GM19372 (cell line): ENCODE results near the gene HSPA4.

ENCODE experiments used
- ATAC-seq: cut with Tn5 transposase; IDR thresholded peaks from one replicate; pipeline ENCODE4 v1.9.1; 2021; ENCODE audit warnings: mild to moderate bottlenecking, low read depth, moderate library complexity; ENCODE audit not compliant: unreplicated experiment

Gene HSPA4

GRCh38 chr5:133088064-133088463 is 36.3 kb downstream of the HSPA4 start:
- no peak for ATAC-seq

DNA sequence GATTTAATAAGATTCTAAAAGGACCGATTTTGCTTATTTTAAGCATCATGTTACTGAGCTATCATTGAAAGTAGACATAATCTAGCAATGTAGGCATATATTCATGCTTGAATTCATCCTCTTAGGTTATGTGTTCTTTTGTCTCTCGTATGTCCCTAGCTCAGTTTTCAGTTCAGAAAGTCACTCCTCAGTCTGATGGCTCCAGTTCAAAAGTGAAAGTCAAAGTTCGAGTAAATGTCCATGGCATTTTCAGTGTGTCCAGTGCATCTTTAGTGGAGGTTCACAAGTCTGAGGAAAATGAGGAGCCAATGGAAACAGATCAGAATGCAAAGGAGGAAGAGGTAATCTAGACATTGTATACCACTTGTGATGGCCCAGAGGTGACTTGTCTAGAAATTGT is 39.2 kb downstream of the HSPA4 start:
- no peak for ATAC-seq

GRCh38 chr5:133106343-133106742 is 54.5 kb downstream of the HSPA4 start:
- no peak for ATAC-seq

GRCh38 chr5:133106761-133107572 is 55.2 kb downstream of the HSPA4 start:
- ATAC-seq = no peak

DNA sequence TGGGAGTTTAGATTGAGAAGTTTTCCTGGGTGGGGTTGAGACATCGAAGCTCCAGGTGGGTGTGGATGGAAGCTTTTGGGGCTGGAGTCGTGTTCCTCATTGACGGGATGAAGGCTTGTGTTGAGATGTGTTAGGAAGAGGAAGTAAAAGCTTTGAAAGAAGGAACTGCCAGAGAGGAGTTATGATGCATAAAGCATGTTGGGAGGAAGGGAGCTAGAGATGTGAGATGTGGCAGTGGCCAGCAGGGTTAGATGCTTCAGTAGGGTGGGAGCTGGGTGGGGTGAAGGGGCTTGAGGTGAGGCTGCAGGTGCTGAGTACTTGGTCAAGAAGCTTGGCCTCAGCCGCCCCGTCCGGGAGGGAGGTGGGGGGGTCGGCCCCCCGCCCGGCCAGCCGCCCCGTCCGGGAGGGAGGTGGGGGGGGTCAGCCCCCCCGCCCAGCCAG is 56.7 kb downstream of the HSPA4 start:
- no peak for ATAC-seq

- ATAC-seq = no peak
These were observed 58.1 kb downstream of the HSPA4 start for GRCh38 chr5:133109655-133110483.

DNA sequence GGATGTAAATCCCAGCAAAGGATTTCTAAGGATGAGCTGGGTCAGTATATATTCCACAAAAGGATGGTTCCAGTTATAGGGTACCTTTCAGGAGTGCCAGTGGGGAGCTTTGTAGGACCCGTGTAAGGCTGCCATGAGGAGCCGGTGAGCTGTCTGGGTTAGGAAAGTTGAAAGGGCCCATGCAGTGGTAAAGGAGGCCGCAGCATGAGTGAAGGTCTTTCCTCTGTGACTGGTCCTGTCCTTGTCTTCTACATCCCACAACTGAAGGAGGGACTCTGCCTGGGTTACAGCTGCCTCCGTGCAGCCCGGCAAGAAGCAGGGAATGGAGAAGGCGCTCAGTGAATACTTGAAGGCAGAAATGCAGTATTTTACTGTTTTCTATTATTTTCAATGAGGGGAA is 58.9 kb downstream of the HSPA4 start:
- ATAC-seq = no peak

GRCh38 chr5:133111299-133111698 is 59.5 kb downstream of the HSPA4 start:
- ATAC-seq = no peak

GRCh38 chr5:133112026-133112660 is 60.3 kb downstream of the HSPA4 start:
- ATAC-seq = no peak

GRCh38 chr5:133113331-133114061 is 61.7 kb downstream of the HSPA4 start:
- no peak for ATAC-seq

- ATAC-seq = no peak
These were observed 62.5 kb downstream of the HSPA4 start for GRCh38 chr5:133114166-133114932.

DNA sequence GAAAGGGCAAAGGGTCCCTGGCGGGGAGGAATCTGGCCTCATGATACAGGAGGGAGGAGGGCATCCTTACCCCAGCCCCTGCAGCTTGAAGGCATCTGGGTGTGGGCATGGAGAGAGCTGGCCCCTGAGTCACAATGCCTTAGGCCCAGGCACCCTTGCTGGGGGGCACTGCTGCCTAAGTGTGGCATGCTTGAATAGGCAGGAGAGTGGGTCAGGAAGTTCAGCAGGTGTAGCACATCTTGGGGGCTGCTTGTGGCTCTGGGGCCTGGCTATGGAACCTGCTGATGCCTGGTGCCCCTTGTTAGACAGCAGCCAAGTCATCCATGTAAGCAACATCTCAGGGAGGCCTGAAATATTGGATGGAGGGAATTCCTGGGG is 63.1 kb downstream of the HSPA4 start:
- ATAC-seq = no peak

DNA sequence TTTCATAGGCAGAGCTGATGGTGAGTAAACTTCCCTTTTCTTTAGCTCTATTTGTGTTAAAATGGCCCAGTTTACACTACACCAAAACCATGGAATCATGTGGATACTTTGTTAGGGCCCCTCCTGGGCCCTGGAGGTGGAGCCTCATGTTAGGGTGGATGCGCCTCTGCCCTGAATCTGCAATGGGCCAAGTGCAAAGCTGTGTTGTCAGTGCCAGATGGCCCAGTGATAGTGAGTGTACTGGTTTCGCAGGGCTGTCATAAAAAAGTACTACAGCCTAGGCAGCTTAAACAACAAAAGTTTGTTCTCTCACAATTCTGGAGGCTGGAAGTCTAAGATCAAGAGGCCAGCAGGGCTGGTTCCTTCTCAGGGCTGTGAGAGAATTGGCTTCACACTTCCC is 64.8 kb downstream of the HSPA4 start:
- ATAC-seq = no peak

GRCh38 chr5:133117166-133117911 is 65.5 kb downstream of the HSPA4 start:
- no peak for ATAC-seq

DNA sequence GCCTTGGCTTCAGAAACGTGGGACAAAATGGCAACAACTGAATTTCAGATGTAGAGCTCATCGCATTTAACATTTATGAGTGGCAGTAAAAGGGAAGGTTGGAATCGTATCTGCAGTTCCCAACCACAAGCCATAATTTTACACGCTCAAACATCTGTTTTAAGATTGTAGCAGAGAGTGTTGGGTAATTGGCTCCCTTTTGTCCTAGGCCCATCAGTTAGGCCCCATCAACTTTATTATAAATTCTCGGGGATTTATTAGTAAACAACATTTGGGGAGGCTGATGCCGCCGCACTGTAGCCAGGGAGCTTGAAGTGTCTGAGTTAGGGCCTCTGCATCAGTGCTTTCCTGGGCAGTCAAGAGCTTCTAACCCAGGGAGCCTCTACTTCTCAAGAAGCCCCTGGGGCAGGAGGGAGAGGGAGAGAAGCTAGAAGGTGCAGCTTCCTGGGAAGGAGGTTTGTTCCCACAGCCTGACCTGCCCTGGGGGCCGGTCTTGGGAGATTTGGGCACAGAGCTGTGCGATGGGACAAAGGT is 66.2 kb downstream of the HSPA4 start:
- no peak for ATAC-seq

DNA sequence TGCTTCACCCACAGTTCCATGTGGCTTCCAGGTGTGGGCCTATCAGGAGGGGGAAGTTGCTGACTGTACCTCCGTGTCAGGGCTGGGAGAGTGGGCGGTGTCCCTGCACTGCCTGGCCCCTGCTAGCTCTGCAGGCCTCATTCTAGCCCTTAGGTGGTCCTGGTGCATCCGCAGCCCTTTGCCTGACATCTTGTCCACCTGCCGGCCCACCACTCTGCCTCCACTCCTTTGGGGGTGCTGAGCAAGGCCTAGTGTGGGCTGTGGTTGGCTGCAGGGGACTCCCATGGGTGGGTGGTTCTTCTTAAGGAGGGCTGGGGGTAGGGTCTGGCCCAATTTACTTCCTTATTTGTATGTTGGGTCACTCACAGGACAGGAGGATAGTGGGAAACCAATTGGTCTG is 66.9 kb downstream of the HSPA4 start:
- ATAC-seq = no peak

- no peak for ATAC-seq
These were observed 67.5 kb downstream of the HSPA4 start for GRCh38 chr5:133119233-133119711.

DNA sequence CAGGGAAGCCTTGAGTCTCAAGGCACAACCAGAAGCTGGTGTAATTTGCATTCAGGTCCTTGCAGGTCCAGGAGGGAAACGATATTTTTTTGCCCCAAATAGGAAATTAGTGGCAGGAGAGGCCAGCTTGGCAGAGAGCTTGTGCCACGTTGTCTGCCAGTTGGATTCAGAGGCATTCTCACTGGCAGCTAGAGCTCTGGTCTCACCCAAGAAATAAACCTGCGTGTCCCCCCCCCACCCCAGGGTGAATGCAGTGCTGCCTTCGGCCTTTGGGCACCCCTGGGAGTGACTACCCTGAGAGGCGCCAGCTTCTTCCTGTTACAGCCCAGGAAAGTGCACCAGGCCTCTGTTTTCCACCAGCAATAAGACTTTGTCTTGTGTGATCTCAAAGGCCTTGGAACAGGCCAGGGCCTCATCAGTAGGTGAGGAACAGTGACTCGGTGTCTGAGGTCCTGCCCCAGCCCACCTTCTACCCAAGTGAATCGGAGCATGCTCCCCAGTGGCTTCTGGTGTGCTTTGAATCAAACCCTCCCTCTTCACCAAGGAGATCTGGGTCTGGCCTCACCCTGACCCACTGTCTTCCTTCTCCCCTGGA is 68.4 kb downstream of the HSPA4 start:
- no peak for ATAC-seq
